GM21515 (cell line): Measurements from ENCODE around the gene MYL11.

ENCODE experiments used
- ATAC-seq: cut with Tn5 transposase; IDR thresholded peaks from one replicate; pipeline ENCODE4 v1.9.1; 2021; ENCODE audit not compliant: unreplicated experiment

MYL11 gene

DNA sequence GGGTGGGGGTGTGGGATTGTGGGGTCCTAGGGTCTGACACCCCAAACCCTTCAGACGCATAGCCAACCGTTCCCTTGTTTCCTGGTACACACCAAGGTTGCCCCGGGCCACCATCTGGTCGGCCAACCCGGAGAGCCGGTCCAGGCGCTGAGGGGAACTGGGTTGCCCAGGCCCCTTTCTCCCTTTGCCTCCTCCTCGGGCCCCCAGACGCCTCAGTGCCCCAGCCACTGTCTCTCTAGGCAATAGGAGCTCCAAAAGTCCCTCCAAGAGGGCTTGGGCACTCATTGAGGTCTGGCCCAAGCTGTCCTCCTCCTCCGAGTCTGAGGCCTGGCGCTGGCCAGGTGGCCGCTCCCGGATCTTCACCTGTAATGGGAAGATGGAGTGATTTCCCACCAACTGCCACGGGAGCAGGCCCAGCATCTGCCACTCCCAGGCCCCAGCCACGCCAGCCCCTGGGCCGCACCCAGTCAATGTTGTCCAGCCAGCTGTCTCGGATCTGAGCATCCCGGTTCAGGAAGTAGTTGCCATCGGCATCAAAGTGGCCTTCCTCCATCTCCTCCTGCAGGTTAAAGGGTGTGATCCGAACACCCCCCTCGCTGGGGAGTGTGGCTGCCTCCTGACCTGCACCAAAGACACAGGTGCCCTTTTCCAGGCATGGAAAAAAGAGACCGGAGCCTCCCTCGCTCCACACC is 21.0 kb upstream of the MYL11 start:
- ATAC-seq, result no peak

- ATAC-seq, result peak; percentile 16
These were observed 20.0 kb upstream of the MYL11 start for GRCh38 chr16:30354423-30355143.

DNA sequence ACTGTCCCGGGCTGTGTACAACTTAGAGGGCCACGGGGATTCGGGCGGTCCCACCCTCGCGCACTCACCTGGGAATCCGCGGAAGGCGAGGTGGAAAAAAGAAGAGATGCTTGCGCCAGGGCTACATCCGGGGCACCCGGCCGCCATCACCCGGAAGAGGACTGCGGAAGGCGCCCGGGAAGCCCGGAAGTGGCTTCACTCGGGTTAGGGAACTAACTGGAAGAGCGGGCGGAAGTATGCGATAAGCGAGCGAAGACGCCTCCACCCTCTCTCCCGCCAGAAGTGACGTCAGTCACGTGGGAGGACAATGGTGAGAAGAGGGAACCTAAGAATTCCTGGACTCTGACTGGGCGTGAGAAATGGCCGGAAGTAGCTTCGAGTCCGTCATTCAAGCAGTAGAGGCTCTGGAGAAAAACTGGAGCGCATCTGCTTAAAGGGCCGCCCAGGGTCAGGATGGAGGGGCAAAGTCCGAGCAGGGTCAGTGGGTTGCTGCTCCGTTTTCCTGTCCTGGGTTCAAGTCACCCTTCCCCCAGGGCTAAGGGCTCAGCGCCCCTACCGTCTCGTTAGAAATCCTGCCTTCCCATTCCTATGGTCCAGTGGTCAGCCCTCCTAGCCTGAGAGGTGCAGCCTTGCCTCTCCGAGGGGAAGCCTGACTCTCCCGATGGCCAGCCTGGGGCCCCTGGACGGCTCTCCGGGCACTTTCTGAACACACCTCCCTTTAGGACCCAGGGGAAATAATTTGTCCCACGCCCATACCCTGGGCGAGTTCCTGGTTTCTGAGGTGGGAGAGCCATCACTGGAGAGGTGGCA is 19.3 kb upstream of the MYL11 start, which contains the start of gene CD2BP2:
Gene CD2BP2, minus strand, starts transcription at position 165 of the 810 bp plus-strand sequence. CDS start 627 bp downstream, outside the sequence.
- ATAC-seq, result peak; percentile 48

DNA sequence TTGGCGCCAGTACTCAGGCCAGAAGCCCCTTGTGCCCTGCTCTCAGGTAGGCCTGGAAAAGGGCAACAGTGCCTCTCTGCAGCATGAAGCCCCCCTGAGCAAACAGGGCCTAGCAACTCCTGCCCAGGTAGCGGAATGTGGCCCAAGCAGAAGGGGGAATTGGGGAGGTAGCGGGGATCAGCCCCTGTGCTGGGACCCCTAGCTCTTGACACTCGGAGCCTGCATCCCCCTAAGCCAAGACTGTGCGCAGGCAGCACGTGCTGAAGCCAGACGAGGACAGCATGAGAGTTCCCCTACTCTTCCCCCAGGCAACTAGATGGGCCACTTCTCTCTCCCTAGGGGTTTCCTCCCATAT is 18.7 kb upstream of the MYL11 start:
- ATAC-seq, result no peak

DNA sequence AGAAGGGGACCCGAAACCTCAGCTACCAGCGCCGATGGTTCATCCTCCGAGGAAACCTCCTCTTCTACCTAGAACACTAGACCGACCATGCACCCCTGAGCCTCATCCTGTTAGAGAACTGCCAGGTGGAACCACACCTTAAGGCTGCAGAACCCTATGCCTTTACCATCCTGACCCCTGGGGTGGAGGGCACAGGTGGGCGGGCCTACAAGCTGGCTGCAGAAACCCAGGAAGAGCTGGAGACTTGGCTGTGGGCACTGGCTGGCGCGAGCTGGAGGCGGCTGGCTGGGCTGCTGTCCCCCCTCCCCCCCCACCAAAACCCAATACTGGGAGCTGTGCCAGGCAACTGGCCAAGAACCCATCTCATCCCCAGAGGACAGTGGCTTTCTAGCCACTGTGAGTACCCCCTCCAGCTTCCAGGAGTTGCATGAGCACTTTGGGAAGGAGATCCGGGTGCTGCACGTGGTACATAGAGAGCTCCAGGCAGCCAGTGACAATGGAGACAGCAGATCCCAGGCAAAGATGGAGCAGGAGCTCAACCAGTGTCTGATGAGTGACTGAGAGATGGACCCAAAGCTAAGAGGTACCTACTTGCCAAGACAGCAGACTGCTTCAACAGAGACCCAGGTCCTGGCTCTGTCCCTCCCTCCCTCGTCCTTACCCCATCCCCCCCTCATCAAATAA is 18.1 kb upstream of the MYL11 start:
- no peak for ATAC-seq

DNA sequence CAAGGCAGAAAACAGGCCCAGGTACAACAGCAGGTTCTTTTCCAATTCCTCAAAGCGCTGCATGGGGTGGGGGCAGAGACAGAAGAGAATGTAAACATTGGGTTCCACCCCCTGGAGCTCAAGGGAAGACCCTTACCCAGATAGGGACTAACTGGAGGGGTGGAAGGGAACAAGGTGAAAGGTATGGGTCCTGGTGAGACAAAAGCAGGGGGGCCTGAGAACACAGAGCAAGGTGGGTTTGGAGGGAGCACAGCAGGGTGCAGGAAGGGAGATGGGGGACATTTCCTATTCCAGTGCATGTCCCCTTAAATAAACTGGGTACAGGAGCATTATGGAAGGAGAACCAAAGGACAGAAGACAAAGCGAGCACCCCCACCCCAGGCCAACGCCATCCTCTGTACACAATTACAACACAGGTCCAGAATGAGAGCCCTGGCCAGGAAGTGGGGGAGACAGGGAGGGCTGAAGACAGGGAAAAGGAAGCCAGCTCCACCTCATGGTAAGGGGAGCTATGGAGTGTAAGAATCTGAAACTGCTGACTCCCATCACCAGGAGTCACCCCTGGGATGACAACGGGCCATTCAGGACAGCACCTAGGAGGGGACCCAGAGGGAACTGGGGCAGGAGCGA is 17.4 kb upstream of the MYL11 start:
- ATAC-seq, result no peak

DNA sequence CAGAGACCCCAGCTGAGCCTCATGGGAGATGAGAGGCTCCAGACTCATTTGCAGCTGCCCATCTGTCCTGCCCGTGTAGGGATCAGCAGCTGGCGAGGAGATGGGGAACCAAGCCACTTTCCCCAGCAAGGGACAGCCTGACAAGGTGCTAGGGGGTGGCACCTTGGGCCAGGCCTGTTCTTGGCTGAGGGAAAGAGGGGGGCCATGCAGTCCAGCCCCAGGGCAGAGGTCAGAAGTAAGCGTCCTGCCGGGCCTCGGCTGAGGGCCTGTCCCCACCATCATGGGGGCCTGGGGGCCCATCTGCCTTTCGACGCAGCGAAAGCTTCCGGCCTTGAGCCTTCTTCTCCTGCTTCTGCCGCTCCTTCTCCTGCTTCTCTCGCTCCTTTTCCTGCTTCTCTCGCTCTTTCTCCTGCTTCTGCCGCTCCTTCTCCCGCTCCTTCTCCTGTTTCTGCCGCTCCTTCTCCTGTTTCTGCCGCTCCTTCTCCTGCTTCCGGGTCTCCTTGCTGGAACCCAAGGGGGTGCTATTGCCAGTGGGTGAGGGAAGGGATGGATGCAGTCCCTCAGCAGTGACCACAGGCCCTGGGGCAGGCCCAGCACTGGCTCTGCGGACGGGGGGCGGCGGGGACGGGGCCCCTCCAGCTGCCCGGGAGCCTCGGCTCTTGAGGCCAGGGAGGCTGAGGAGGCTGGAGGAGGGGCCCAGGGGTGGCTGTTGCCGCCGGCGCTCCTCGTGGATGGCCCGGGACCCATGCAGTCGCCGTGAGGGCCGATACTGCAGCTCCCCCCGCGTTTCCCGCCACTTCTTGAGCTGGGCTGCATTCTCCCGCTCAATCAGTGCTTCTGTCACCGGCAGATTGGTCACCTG is 16.7 kb upstream of the MYL11 start:
- no peak for ATAC-seq

- no peak for ATAC-seq
These were observed 16.0 kb upstream of the MYL11 start for GRCh38 chr16:30358577-30358936.

DNA sequence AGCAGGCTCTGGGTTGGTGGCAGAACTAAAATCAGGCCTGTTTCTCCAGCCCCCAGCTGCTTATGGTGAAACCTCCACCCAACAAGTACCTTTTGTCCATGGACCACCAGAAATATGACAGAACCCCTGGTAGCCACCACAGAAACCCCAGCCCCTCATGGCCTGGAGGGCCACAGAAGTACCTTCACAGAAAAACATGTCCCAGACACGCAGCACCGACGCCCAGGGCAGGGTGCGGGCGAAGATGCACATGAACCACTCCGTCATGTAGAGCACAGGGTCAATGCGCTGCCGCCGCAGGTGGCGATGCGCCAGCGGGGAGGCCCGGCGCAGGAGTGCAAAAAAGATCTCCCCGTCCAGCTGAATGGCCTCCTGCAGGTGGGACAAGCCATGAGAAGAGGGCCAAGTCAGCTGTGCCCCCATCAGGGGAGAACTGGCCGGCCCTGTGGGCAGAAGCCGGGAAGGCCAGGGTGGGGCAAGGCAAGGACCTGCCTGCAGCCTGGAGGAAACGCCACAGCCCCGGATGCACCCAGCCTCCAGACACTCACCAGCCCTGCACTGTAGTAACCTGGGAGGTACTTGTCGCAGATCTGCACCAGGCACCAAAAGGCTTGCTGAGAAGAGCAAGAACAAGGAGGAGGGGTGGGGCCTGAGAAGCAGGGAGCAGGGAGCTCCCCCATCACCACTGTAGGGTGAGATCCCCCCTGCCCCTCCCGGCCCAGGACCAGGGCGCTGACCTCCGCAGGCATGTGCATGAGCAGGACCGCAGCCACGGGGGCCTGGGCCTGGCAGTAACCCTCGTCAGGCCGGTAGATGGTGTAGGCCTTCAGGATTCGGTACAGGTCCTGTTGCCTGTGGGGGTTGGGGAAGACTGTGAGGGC is 15.4 kb upstream of the MYL11 start:
- no peak for ATAC-seq

DNA sequence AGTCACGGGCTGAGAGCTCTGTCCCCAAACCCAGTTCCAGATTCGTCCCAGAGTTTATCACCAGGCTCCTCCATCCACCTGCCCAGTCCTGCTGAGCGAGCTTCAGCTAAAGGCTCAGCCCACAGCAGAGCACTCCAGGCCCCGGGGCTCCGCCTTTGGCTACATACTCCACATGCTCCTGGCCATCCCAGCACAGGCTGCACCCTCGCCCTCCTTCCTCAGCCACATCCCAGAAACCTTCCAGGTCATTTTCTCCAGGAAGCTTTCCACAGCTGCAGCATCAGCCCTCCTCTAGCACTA is 14.8 kb upstream of the MYL11 start:
- no peak for ATAC-seq

DNA sequence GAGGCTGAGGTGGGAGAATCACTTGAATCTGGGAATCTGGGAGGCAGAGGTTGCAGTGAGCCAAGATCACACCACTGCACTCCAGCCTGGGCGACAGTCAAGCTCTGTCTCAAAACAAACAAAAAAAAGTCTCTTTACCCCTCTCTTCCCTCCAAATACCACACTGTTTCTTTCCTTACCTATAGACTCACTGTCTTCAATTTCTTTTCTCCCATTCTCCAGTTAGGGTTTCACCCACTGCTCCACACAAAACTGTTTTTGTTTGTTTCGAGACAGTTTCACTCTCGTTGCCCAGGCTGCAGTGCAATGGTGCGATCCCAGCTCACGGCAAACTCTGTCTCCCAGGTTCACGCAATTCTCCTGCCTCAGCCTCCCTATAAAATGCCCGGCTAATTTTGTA is 13.4 kb upstream of the MYL11 start:
- ATAC-seq, result no peak

GRCh38 chr16:30365200-30365599 is 9.4 kb upstream of the MYL11 start:
- ATAC-seq, result no peak

GRCh38 chr16:30366511-30366910 is 8.1 kb upstream of the MYL11 start:
- no peak for ATAC-seq

GRCh38 chr16:30367349-30368009 is 7.1 kb upstream of the MYL11 start:
- ATAC-seq, result no peak

DNA sequence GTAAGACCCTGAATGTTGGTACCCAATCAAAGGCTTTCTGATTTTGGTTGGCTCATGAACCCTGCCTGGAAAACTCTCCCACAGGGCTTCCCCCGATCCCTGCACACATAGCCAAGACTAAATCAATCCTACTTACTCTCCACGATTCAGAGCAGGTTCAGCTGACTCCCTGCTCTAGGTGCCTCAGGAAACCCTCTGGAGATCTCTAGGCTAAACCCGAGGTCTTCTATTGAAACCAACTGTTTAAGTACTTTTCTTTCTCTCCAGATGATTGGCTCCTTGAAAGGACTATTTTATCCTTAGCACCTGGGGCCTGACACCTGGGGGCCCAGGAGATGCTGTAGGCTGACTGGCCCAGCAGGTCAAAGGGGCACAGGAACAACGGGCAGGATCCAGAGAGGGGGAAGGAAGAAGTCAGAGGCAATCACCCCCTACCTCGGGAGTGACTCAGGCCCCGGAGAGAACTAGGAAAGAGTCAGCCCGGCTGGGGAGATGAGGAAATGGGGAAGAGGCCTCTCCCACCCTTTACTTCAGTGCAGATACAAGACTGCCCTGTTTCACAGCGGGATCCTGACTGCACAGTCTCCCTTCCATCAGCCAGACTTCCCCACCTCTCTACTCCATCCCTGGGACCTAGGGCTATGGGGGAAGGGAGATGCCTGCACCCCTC is 6.3 kb upstream of the MYL11 start:
- ATAC-seq, result no peak

DNA sequence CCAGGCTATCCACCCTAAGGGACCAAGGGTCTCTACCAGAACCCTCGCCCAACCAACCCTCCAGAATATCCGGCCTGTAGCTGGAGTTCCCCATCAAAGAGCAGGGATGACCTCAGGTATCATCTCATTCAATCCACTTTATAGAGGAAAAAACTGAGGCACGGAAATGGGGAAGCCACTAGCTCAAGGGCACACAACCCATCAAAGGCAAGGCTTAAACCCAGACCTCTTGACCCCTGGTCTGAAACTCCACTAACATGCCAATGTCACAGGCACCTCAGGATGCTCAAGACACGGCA is 5.9 kb upstream of the MYL11 start:
- no peak for ATAC-seq

- no peak for ATAC-seq
These were observed 5.3 kb upstream of the MYL11 start for GRCh38 chr16:30369091-30369937.
